ENCODE results near the gene FUT9.
"Not testable (repeated sequence)": the region's sequence is repeated elsewhere in the genome, so short reads cannot be mapped to it uniquely, and the experiment has no call there.

FUT9 gene

DNA sequence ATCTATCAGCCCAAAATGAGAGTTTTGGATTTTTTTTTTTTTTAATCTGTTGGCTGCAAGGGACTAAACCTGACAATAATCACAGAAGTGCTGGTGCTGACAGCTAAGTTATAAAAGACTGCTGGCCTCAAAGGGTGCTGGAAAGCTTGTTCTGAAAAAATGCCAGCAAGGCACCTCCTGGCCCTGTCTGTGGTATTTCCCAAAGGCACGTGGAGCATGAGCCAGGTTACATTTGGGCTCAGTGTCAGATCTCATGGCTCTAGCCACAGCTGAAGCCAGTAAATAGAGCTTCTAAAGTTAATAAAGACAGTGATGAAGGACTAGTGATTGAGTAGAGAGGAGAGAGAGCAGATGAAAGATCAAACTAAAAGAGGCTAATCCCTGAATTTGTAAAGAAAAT is 178.9 kb downstream of the FUT9 start:
- DNase-seq: no peak

DNA sequence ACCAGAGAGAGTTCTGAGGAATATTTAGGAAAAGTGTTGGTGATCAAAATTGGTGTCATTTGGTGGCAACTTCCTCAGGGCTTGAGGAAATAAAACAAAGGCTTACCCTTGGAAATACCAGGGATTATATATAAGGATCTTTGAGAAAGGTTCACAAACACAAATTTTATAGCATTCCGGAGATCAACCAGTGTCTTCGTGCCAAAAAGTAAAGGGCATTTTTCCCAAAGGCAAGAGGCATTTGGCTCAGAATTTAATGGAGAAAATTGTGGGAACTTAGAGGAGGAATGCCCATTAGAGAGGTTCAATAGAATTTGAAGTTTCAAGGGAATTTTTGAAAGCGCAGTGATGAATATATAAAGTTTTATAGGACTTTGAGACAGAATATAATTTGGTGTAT is 179.5 kb downstream of the FUT9 start:
- DNase-seq: no peak

DNA sequence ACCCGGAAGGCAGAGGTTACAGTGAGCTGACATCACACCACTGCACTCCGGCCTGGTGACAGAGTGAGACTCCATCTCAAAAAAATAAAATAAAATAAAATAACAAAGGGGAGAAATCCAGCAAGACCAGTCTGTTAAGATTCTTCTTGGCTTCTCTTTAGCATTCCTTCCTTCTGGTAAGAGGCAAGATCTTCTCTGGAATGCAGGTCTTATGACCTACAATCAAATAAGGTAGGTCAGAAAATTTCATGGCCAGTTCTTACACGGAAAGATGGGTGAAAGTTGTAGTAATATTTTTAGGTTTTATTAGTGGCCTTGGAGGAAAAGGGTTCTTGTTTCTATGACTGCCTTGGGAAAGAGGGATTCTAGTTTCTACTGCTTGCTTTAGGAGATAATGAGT is 180.9 kb downstream of the FUT9 start:
- DNase-seq: no peak

- no peak for DNase-seq
Measured at GRCh38 chr6:96197241-96197640, 181.5 kb downstream of the FUT9 start.

DNA sequence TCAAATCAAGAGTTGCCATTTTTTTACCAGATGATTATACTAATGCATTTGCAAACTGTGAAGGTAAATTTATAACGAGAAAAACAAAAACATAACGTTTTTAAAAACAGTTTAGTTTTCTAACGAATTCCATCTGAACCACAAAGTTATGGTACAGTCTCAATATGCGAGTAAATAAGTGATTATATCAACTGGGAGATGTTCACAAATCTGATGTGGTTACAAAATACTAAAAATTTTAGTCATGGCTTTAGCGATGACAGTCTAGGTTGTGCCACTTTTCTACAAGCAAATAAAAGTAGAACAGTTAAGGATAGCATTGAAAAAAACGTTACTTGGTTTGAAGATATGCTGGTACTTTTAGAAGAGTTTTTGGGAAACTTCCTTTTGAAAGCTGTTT is 186.8 kb downstream of the FUT9 start:
- DNase-seq: no peak

DNA sequence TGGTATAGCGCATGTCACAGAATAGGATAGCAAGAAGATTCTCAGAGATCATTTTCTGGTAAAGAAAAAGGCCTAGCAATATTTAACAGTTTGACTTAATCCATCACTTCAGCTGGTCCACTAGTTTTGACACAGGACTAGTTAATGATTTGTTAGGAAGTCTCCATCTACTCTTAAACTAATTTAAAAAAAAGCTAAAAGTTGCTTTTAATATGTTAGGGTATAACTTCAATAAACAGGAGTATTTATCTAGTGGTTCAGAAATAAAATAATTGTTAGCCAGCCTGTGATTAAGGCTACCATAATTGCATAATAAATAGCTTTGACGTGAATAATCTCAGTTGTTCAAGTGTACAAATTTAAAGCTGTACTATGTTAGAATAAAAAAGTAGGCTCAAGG is 195.6 kb downstream of the FUT9 start:
- no peak for DNase-seq

DNA sequence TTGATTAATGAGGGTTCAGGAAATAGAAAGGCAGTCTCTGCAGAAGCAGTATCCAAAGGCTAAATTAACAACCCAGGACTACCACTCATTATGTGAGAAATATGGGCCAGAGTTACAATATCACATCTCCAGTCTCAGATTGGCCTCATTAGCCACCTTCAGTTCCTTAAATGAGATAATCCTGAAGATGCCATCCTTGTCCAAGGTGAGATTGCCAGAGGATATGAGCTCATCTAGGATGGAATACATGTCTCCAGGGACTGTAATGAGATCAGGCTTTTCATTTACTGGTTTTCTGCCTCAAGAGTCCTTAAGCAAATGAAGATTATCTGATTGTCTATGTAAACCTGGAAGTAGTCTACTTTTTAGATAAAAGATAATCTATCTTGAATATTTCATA is 196.3 kb downstream of the FUT9 start:
- DNase-seq: no peak

DNA sequence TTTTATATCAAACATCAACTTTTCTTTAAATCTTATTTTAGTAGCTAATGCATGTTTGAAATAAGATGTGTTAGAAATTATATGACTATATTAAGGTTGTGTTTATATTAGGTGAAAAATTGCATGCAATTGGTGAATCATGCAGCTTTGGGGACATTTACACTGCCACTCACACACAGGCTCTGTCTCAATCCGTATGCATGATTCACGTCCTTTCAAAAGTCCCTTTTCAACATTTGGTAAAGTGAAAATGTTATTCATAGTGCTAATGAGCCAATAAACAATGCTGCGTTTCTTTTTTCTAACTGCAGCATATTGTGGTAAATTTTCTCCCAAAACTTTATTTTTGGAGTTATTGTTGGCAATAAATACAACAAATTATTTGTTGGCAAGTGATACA is 198.0 kb downstream of the FUT9 start:
- no peak for DNase-seq

- DNase-seq: no peak
Measured at GRCh38 chr6:96223695-96224094, 207.9 kb downstream of the FUT9 start.

DNA sequence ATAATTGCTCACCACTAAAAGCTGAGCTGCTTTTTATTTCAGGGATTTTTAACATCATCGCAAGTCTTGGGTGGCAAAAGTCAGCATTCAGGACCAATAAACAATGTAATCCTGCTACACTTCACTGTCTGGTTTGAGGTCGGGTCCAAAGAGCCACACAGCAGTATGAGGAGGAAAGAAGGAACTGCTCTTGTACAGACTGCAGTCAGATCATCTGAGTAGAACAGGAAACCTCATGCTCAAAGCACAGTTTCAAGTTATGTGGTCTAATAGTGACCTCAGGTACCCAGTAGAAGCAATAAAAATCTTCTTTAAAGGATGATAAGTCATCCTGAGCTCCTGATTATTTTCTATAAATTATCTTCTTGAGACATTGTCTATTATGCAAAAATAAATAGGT is 211.4 kb downstream of the FUT9 start:
- DNase-seq: no peak

- no peak for DNase-seq
Measured at GRCh38 chr6:96234444-96234843, 218.7 kb downstream of the FUT9 start.

DNA sequence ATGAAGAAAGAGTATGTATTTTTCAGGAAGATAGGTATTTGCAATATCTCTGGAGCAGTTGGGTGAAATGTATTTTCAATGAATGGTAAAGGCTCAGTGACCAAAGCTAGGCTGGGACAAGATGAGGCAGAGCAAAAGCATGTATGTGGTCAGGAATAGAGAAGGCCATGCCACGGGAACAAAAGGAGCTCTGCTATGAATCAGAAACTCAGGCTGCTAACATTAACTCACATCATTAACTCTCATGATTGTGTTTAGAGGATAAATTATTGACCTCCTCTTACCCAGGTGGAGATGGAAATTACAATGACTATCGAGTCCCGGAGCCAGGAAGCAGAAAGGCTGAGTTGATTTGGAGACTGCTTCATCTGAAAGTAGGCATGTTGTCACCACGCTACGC is 220.2 kb downstream of the FUT9 start:
- DNase-seq: no peak

- no peak for DNase-seq
Measured at GRCh38 chr6:96236471-96236870, 220.7 kb downstream of the FUT9 start.

- no peak for DNase-seq
Measured at GRCh38 chr6:96237638-96238347, 222.0 kb downstream of the FUT9 start.

GRCh38 chr6:96246563-96246962 is 230.8 kb downstream of the FUT9 start:
- DNase-seq: no peak

GRCh38 chr6:96249755-96250154 is 234.0 kb downstream of the FUT9 start:
- no peak for DNase-seq

DNA sequence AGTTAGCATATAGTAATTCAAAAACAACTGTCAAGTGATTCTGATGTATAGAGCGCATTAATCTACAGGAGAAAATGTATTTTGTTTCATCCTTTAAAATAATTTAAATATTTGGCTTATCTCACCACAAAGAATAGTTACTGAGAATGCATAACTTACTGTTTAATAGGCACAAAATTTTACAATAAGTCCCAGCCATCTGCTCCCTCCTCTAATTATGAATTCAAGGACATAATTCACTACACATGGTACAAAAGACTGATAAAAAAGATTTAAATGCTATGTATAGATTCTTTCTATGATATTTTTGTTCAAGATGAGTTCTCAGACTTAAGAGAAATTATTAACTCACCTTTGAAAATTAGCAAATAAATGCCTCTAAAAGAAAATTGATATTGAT is 242.0 kb downstream of the FUT9 start:
- no peak for DNase-seq

DNA sequence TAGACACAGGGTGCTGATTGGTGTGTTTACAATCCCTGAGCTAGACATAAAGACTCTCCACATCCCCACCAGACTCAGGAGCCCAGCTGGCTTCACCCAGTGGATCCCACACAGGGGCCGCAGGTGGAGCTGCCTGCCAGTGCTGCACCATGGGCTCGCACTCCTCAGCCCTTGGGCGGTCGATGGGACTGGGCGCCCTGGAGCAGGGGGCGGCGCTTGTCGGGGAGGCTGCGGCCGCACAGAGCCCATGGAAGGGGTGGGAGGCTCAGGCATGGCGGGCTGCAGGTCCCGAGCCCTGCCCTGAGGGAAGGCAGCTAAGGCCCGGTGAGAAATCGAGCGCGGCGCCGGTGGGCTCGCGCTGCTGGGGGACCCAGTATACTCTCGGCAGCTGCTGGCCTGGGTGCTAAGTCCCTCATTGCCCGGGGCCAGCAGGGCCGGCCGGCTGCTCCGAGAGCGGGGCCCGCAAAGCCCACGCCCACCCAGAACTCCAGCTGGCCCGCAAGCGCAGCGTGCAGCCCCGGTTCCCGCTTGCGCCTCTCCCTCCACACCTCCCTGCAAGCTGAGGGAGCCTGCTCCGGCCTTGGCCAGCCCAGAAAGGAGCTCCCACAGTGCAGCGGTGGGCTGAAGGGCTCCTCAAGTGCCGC is 245.1 kb downstream of the FUT9 start:
- DNase-seq: not testable (repeated sequence)

Measured in inflammatory macrophage treated with lipopolysaccharide for 1 hour (primary cell).